Testis (tissue), 2 donors: ENCODE measurements around the gene MRPL38.

ENCODE experiments used
- CTCF ChIP-seq, 3 experiments: fragments of 450-650 bp in 2 of 3; fragments of 200-600 bp in 1 of 3; sonication (generic) in 1 of 3; IDR thresholded peaks; one replicate each; pipeline ENCODE4 v1.5.1; 2016 to 2019; ENCODE audit warnings: antibody characterized with exemption in 3 of 3, mild to moderate bottlenecking in 2 of 3, moderate library complexity in 1 of 3
- POLR2A ChIP-seq: fragments of 450-650 bp; IDR thresholded peaks from one replicate; pipeline ENCODE4 v1.6.1; 2017; ENCODE audit warnings: antibody characterized with exemption, mild to moderate bottlenecking, moderate library complexity

GRCh38 chr17:75902406-75902805 lies 2.3 kb downstream of the MRPL38 start:
- TF ChIP-seq CTCF (IDR thresholded peaks at IDR 0.05) (no peak), POLR2A (no peak)
